GM10266 (cell line): ENCODE results near the gene KLK3.
A peak's percentile ranks its signal among the peaks of the same experiment; 100 is the strongest.

Experiments
- DNase-seq: peaks from one replicate; pipeline ENCODE4 v3.0.0; 2012; ENCODE audit errors: extremely low spot score
- TF ChIP-seq, protein P1 (sequence below): IDR thresholded peaks from 2 replicates; pipeline ENCODE4 v1.5.1; 2012; ENCODE audit warnings: mild to moderate bottlenecking, low read depth; ENCODE audit not compliant: control insufficient read depth, insufficient read depth; ENCODE audit errors: missing control alignments

KLK3 gene

DNA sequence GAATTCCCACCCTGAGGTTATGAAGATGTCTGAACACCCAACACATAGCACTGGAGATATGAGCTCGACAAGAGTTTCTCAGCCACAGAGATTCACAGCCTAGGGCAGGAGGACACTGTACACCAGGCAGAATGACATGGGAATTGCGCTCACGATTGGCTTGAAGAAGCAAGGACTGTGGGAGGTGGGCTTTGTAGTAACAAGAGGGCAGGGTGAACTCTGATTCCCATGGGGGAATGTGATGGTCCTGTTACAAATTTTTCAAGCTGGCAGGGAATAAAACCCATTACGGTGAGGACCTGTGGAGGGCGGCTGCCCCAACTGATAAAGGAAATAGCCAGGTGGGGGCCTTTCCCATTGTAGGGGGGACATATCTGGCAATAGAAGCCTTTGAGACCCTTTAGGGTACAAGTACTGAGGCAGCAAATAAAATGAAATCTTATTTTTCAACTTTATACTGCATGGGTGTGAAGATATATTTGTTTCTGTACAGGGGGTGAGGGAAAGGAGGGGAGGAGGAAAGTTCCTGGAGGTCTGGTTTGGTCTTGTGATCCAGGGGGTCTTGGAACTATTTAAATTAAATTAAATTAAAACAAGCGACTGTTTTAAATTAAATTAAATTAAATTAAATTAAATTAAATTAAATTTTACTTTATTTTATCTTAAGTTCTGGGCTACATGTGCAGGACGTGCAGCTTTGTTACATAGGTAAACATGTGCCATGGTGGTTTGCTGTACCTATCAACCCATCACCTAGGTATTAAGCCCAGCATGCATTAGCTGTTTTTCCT lies 7.0 kb downstream of the KLK3 start:
- TF ChIP-seq, protein P1, sequence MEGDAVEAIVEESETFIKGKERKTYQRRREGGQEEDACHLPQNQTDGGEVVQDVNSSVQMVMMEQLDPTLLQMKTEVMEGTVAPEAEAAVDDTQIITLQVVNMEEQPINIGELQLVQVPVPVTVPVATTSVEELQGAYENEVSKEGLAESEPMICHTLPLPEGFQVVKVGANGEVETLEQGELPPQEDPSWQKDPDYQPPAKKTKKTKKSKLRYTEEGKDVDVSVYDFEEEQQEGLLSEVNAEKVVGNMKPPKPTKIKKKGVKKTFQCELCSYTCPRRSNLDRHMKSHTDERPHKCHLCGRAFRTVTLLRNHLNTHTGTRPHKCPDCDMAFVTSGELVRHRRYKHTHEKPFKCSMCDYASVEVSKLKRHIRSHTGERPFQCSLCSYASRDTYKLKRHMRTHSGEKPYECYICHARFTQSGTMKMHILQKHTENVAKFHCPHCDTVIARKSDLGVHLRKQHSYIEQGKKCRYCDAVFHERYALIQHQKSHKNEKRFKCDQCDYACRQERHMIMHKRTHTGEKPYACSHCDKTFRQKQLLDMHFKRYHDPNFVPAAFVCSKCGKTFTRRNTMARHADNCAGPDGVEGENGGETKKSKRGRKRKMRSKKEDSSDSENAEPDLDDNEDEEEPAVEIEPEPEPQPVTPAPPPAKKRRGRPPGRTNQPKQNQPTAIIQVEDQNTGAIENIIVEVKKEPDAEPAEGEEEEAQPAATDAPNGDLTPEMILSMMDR = no peak
- DNase-seq = no peak

DNA sequence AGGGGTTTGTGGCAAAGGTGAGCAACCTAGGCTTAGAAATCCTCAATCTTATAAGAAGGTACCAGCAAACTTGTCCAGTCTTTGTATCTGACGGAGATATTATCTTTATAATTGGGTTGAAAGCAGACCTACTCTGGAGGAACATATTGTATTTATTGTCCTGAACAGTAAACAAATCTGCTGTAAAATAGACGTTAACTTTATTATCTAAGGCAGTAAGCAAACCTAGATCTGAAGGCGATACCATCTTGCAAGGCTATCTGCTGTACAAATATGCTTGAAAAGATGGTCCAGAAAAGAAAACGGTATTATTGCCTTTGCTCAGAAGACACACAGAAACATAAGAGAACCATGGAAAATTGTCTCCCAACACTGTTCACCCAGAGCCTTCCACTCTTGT lies 14.8 kb downstream of the KLK3 start:
- TF ChIP-seq, protein P1 = no peak
- DNase-seq = no peak

GRCh38 chr19:50870417-50871089 lies 15.8 kb downstream of the KLK3 start:
- TF ChIP-seq, protein P1 = no peak
- DNase-seq = no peak

DNA sequence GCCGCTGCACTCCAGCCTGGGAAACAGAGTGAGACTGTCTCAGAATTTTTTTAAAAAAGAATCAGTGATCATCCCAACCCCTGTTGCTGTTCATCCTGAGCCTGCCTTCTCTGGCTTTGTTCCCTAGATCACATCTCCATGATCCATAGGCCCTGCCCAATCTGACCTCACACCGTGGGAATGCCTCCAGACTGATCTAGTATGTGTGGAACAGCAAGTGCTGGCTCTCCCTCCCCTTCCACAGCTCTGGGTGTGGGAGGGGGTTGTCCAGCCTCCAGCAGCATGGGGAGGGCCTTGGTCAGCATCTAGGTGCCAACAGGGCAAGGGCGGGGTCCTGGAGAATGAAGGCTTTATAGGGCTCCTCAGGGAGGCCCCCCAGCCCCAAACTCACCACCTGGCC lies 18.3 kb downstream of the KLK3 start, which contains the start of gene KLK2:
KLK2 (plus strand) TSS at position 384 of the 400 bp plus-strand sequence. CDS start 35 bp downstream, outside the sequence.
- DNase-seq = no peak
- TF ChIP-seq, protein P1 = no peak

DNA sequence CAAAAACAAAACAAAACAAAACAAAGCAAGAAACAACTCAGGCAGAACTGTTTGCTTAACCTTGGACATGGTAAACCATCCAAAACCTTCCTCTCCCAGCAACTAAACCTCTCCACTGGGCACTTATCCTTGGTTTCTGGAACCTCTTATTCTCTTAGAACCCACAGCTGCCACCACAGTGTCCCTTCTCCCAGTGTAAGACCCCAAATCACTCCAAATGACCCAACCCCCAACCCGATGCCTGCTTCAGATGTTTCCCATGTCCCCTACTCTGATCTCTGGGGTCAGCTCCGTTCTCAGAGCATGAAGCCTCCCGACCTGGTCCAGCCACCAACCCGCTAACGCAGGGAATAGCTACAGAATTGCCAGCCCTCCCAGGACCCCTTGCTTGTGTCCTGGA lies 19.5 kb downstream of the KLK3 start:
- DNase-seq = no peak
- TF ChIP-seq, protein P1 = no peak

DNA sequence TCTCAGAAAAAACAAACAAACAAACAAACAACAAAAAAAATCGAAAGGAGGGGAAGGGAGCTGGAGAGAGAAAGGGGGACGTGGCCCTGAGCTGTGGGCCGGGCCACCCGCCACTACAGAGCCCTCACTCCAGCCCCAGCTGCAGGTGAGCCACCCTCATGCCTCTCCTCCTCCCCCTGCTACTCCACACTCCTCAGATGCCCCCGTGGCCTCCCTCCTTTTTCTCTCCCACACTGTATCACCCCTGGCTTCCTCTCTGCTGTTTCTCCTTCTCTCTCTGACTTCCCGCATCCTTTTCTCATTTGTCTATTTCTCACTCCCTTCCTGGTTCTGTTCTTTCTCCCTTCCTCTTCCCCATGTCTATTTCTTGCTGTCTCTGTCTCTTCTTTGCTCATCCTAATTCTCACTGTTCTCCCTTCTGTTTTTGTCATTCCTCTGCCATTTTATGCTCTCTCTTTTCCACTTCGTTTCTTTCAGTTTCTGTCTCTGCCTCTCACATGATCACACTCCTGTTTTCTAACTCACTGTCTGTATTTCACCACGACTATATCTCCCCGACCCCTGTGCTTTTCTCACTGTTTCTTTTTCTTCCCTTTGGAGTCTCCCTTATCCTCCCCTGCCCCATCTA lies 21.2 kb downstream of the KLK3 start:
- TF ChIP-seq, protein P1 = no peak
- peak; percentile 55 for DNase-seq

DNA sequence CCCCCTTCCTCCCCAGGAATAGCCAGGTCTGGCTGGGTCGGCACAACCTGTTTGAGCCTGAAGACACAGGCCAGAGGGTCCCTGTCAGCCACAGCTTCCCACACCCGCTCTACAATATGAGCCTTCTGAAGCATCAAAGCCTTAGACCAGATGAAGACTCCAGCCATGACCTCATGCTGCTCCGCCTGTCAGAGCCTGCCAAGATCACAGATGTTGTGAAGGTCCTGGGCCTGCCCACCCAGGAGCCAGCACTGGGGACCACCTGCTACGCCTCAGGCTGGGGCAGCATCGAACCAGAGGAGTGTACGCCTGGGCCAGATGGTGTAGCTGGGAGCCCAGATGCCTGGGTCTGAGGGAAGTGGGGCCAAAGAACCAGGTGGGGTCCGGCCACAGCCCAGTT lies 21.7 kb downstream of the KLK3 start:
- TF ChIP-seq, protein P1 = no peak

More for the DNA sequence above, 21.7 kb downstream of the KLK3 start:
- no peak for DNase-seq
